Ishikawa (cell line): ENCODE measurements around the gene LTO1.

Experiments
- CEBPB ChIP-seq: IDR thresholded peaks from 2 replicates; pipeline ENCODE4 v1.6.1; 2012
- EGR1 ChIP-seq: IDR thresholded peaks from 2 replicates; pipeline ENCODE4 v1.6.1; 2012
- EP300 ChIP-seq: IDR thresholded peaks from 2 replicates; pipeline ENCODE4 v1.6.1; 2012; ENCODE audit warnings: borderline replicate concordance
- MAX ChIP-seq: IDR thresholded peaks from 2 replicates; pipeline ENCODE4 v1.6.1; 2012
- RAD21 ChIP-seq: IDR thresholded peaks from 2 replicates; pipeline ENCODE4 v1.6.1; 2012; ENCODE audit warnings: low read depth
- TEAD4 ChIP-seq: IDR thresholded peaks from 2 replicates; pipeline ENCODE4 v1.6.1; 2012
- USF1 ChIP-seq: IDR thresholded peaks from 2 replicates; pipeline ENCODE4 v1.6.1; 2012
- YY1 ChIP-seq: IDR thresholded peaks from 2 replicates; pipeline ENCODE4 v1.6.1; 2012; ENCODE audit warnings: low read depth
- TF ChIP-seq, protein P1 (sequence below): IDR thresholded peaks from 2 replicates; pipeline ENCODE4 v1.6.1; 2012; ENCODE audit warnings: low read depth, mild to moderate bottlenecking

DNA sequence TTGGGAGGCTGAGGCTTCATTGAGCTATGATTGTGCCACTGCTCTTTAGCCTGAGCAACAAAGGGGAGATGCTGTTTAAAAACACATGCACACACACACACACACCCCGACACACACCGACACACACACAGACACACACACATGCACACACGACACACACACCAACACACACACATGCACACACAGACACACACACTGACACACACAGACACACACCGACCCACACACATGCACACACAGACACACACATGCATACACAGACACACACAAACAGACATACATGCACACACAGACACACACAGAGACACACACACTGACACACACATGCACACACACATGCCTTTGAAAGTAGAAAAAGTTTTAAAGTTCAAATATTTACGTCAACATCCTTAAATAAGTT is 5.5 kb upstream of the LTO1 start:
- TF ChIP-seq, protein P1, sequence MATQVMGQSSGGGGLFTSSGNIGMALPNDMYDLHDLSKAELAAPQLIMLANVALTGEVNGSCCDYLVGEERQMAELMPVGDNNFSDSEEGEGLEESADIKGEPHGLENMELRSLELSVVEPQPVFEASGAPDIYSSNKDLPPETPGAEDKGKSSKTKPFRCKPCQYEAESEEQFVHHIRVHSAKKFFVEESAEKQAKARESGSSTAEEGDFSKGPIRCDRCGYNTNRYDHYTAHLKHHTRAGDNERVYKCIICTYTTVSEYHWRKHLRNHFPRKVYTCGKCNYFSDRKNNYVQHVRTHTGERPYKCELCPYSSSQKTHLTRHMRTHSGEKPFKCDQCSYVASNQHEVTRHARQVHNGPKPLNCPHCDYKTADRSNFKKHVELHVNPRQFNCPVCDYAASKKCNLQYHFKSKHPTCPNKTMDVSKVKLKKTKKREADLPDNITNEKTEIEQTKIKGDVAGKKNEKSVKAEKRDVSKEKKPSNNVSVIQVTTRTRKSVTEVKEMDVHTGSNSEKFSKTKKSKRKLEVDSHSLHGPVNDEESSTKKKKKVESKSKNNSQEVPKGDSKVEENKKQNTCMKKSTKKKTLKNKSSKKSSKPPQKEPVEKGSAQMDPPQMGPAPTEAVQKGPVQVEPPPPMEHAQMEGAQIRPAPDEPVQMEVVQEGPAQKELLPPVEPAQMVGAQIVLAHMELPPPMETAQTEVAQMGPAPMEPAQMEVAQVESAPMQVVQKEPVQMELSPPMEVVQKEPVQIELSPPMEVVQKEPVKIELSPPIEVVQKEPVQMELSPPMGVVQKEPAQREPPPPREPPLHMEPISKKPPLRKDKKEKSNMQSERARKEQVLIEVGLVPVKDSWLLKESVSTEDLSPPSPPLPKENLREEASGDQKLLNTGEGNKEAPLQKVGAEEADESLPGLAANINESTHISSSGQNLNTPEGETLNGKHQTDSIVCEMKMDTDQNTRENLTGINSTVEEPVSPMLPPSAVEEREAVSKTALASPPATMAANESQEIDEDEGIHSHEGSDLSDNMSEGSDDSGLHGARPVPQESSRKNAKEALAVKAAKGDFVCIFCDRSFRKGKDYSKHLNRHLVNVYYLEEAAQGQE = no peak
- TF ChIP-seq MAX = no peak
- TF ChIP-seq EGR1 = no peak
- TF ChIP-seq CEBPB = no peak
- no peak for TF ChIP-seq YY1
- no peak for TF ChIP-seq RAD21
- TF ChIP-seq USF1 = no peak
- no peak for TF ChIP-seq EP300
- TF ChIP-seq TEAD4 = no peak
